ENCODE results near the gene CYTIP. TPM values are rescaled to one million over a fixed set of nuclear protein-coding genes. Genes with fewer than 3 reads are reported as not detected.

Gene CYTIP
- total and polyA plus RNA-seq, 2 of the 4 experiments (the other 2 are of a cell fraction) = not detected

DNA sequence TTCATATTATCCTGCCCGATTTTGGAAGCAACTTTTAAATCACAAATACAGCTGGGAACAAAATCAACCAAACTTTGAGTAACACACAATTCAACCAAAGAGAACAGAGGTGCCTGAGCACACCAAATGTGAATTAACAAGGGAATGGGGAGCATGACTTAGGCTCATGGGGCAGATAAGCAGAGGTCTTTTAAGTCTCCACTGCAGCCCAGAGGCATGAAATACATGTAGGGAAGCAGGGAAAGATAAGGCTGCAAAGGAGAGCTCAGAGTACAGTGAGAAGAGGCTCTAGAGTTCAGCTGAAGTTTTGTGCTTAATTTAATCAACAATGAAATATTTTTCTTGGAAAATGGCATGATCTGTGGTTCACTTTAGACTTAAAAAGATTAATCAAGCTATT, 49.0 kb downstream of the CYTIP start:
- H2AK5ac ChIP-seq (ENCODE audit: low read depth, low read length) = no peak overlapping the region
- no peak overlapping the region for H3K23ac ChIP-seq (ENCODE audit: low read depth, low read length)
- ChIA-PET CTCF (no interaction called here), POLR2A (ENCODE audit: unreplicated experiment) (no interaction called here)
- no CpG with 5 or more reads among the region's 1 CpG for WGBS, 2 experiments (ENCODE audit: extremely low coverage in 2 of 2, insufficient read length in 1 of 2)
- H3K56ac ChIP-seq (ENCODE audit: extremely low read depth, insufficient read depth, low read length) = no peak overlapping the region
- no peak overlapping the region for H3K4me3 ChIP-seq (ENCODE audit: insufficient read depth, low read depth, low read length)
- no peak overlapping the region for H3K9ac ChIP-seq (ENCODE audit: low read depth, low read length)
- ATAC-seq (ENCODE audit: low read depth) = no peak
- H3K4me2 ChIP-seq (ENCODE audit: low read depth, low read length) = no peak overlapping the region
- TF ChIP-seq, protein P1, sequence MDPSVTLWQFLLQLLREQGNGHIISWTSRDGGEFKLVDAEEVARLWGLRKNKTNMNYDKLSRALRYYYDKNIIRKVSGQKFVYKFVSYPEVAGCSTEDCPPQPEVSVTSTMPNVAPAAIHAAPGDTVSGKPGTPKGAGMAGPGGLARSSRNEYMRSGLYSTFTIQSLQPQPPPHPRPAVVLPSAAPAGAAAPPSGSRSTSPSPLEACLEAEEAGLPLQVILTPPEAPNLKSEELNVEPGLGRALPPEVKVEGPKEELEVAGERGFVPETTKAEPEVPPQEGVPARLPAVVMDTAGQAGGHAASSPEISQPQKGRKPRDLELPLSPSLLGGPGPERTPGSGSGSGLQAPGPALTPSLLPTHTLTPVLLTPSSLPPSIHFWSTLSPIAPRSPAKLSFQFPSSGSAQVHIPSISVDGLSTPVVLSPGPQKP (IDR thresholded peaks at IDR 0.05; ENCODE audit: borderline replicate concordance, low read depth, low read length) = no peak
- TF ChIP-seq MAFK (IDR thresholded peaks at IDR 0.05; ENCODE audit: low read depth, low read length) (no peak), MAZ (IDR thresholded peaks at IDR 0.05; ENCODE audit: borderline replicate concordance, low read depth, low read length) (no peak), RAD21 (IDR thresholded peaks at IDR 0.05; ENCODE audit: low read length) (no peak), BHLHE40 (IDR thresholded peaks at IDR 0.05; ENCODE audit: low read depth, low read length) (no peak), RFX5 (IDR thresholded peaks at IDR 0.05; ENCODE audit: low read depth, low read length) (no peak), POLR2A (IDR thresholded peaks at IDR 0.05; ENCODE audit: low read depth, low read length) (no peak), CEBPB (IDR thresholded peaks at IDR 0.05; ENCODE audit: low read depth, low read length) (no peak), CHD1 (IDR thresholded peaks at IDR 0.05; ENCODE audit: low read depth, low read length) (no peak), FOS (IDR thresholded peaks at IDR 0.05; ENCODE audit: low read depth, low read length) (no peak), MXI1 (IDR thresholded peaks at IDR 0.05; ENCODE audit: borderline replicate concordance, low read depth, low read length) (no peak), RCOR1 (IDR thresholded peaks at IDR 0.05; ENCODE audit: insufficient replicate concordance, low read length) (no peak), NFE2L2 (IDR thresholded peaks at IDR 0.05; ENCODE audit: low read depth, low read length) (no peak), SMC3 (IDR thresholded peaks at IDR 0.05; ENCODE audit: low read depth, low read length) (no peak)
- TF ChIP-seq, protein P2, sequence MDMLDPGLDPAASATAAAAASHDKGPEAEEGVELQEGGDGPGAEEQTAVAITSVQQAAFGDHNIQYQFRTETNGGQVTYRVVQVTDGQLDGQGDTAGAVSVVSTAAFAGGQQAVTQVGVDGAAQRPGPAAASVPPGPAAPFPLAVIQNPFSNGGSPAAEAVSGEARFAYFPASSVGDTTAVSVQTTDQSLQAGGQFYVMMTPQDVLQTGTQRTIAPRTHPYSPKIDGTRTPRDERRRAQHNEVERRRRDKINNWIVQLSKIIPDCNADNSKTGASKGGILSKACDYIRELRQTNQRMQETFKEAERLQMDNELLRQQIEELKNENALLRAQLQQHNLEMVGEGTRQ (IDR thresholded peaks at IDR 0.05; ENCODE audit: low read depth, low read length) = no peak
- TF ChIP-seq, protein P3, sequence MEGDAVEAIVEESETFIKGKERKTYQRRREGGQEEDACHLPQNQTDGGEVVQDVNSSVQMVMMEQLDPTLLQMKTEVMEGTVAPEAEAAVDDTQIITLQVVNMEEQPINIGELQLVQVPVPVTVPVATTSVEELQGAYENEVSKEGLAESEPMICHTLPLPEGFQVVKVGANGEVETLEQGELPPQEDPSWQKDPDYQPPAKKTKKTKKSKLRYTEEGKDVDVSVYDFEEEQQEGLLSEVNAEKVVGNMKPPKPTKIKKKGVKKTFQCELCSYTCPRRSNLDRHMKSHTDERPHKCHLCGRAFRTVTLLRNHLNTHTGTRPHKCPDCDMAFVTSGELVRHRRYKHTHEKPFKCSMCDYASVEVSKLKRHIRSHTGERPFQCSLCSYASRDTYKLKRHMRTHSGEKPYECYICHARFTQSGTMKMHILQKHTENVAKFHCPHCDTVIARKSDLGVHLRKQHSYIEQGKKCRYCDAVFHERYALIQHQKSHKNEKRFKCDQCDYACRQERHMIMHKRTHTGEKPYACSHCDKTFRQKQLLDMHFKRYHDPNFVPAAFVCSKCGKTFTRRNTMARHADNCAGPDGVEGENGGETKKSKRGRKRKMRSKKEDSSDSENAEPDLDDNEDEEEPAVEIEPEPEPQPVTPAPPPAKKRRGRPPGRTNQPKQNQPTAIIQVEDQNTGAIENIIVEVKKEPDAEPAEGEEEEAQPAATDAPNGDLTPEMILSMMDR (conservative IDR thresholded peaks at IDR 0.05; ENCODE audit: low read depth, low read length) = no peak
- H4K91ac ChIP-seq (ENCODE audit: insufficient read depth, low read depth, low read length) = no peak overlapping the region
- no peaks in the 10 kb centered on the region for H3K9me1 ChIP-seq (ENCODE audit: insufficient read depth, low read length)
- H2BK120ac ChIP-seq (ENCODE audit: low read depth, low read length) = no peak overlapping the region
- no peaks in the 10 kb centered on the region for H3K9me3 ChIP-seq (ENCODE audit: control insufficient read depth, insufficient read depth, low read length)
- H3K27me3 ChIP-seq (ENCODE audit: control insufficient read depth, insufficient read depth, low read length) = no peaks in the 10 kb centered on the region
- no peak overlapping the region for H3K27ac ChIP-seq (ENCODE audit: insufficient read depth, low read length)
- no peaks in the 10 kb centered on the region for H4K20me1 ChIP-seq (ENCODE audit: insufficient read depth, low read length)
- intact Hi-C loops (cut with micrococcal nuclease) = no loop called here
- in situ Hi-C loops (cut with MboI; ENCODE audit: low sequenced_read_pairs) = no loop called here
- no peak overlapping the region for H2AK9ac ChIP-seq (replicated peaks; ENCODE audit: low read depth, low read length, poor library complexity)
- no TSS peak for BruUV-seq (replicated peaks)
- H4K5ac ChIP-seq (ENCODE audit: low read depth, low read length) = no peak overlapping the region
- H3K79me1 ChIP-seq (ENCODE audit: low read depth in 1 of 2, low read length in 2 of 2) = no peaks in the 10 kb centered on the region
- no peak overlapping the region for H2AFZ ChIP-seq (replicated peaks; ENCODE audit: low read length, poor library complexity)
- no peak overlapping the region for H3K18ac ChIP-seq (ENCODE audit: low read depth, low read length)
- H4K8ac ChIP-seq (ENCODE audit: low read depth in 2 of 2, low read length in 2 of 2) = no peak overlapping the region
- no peak overlapping the region for H3K14ac ChIP-seq (replicated peaks; ENCODE audit: low read depth, low read length)
- no peaks in the 10 kb centered on the region for H3K36me3 ChIP-seq (ENCODE audit: control insufficient read depth, insufficient read depth, low read length)
- no peak overlapping the region for H2BK5ac ChIP-seq (ENCODE audit: low read depth, low read length, poor library complexity, severe bottlenecking)
- H3K4me1 ChIP-seq (ENCODE audit: control insufficient read depth, insufficient read depth, low read length) = no peaks in the 10 kb centered on the region
- H2BK20ac ChIP-seq (ENCODE audit: low read depth, low read length) = no peak overlapping the region
- dilution Hi-C loops (cut with HindIII; ENCODE audit: low sequenced_read_pairs, unreplicated experiment) = no loop called here
- DNase-seq = no peak
- no peak overlapping the region for H2BK15ac ChIP-seq (ENCODE audit: low read depth, low read length)
- H3K4ac ChIP-seq (ENCODE audit: low read depth, low read length) = no peak overlapping the region
